ENCODE data around the gene FCGBP. TPM values are rescaled to one million over a fixed set of nuclear protein-coding genes. Genes with fewer than 3 reads are reported as not detected.

FCGBP gene
- total RNA-seq, 1 experiment from 2014 or later: 5.7 TPM

GRCh38 chr19:39927076-39927475 lies 7.4 kb downstream of the FCGBP start (continued):
- TF ChIP-seq CEBPB (IDR thresholded peaks at IDR 0.05; ENCODE audit: low read depth) (no peak), JUND (IDR thresholded peaks at IDR 0.05) (no peak), SP1 (IDR thresholded peaks at IDR 0.05; ENCODE audit: low read depth) (no peak), EGR1 (IDR thresholded peaks at IDR 0.05; ENCODE audit: low read depth) (no peak), ATF3 (IDR thresholded peaks at IDR 0.05) (no peak)

GRCh38 chr19:39926170-39926760 lies 8.2 kb downstream of the FCGBP start:
- ChIA-PET RAD21 (ENCODE audit: low non-redundant PET in 1 of 2, low total read pairs in 2 of 2, uncharacterized antibody in 2 of 2, unreplicated experiment in 2 of 2) (no interaction called here), CTCF (interaction anchor here (1.1 kb wide), 1 partner anchor 32 kb away, joined by 4 read pairs; no protein-coding TSS in a partner anchor), POLR2A (no interaction called here)
- H4K20me1 ChIP-seq (ENCODE audit: insufficient read depth): no peaks in the 10 kb centered on the region
- no peak overlapping the region for H3K4me3 ChIP-seq (replicated peaks in 1 of 2; ENCODE audit: low read depth in 1 of 2, low read length in 2 of 2)
- intact Hi-C loops (cut with micrococcal nuclease): no loop called here
- no peak overlapping the region for H3K9ac ChIP-seq (ENCODE audit: low read length)
- H3K79me2 ChIP-seq (ENCODE audit: insufficient read depth, low read length): no peaks in the 10 kb centered on the region
- H3K4me2 ChIP-seq (ENCODE audit: low read length): no peak overlapping the region
- no peaks in the 10 kb centered on the region for H3K27me3 ChIP-seq (ENCODE audit: insufficient read depth, low read length)
- H3K9me3 ChIP-seq (ENCODE audit: control insufficient read depth in 1 of 2, insufficient read depth in 1 of 2, low read depth in 1 of 2, low read length in 2 of 2): no peaks in the 10 kb centered on the region
- H3K4me1 ChIP-seq (ENCODE audit: control insufficient read depth in 1 of 2, insufficient read depth in 2 of 2, low read length in 2 of 2): no peaks in the 10 kb centered on the region
- TF ChIP-seq ELF1 (IDR thresholded peaks at IDR 0.05; ENCODE audit: borderline replicate concordance, low read depth) (no peak), ZNF274 (IDR thresholded peaks at IDR 0.05; ENCODE audit: low read depth, low read length) (no peak), ATF3 (IDR thresholded peaks at IDR 0.05) (no peak)
- H3K27ac ChIP-seq (ENCODE audit: low read depth, low read length): no peak overlapping the region
- H3K9me2 ChIP-seq (ENCODE audit: insufficient read depth): no peaks in the 10 kb centered on the region
- no peak for ATAC-seq
- no TSS peak for BruUV-seq (replicated peaks)
- no peaks in the 10 kb centered on the region for H3K36me3 ChIP-seq (ENCODE audit: control insufficient read depth in 1 of 2, insufficient read depth in 2 of 2, low read length in 2 of 2)
- DNase-seq (ENCODE audit: low read depth, low spot score): no peak
- no peak overlapping the region for H2AFZ ChIP-seq (ENCODE audit: low read depth, low read length, poor library complexity, severe bottlenecking)

- ATAC-seq (no peak), DNase-seq (ENCODE audit: low read depth, low spot score) (no peak)
- Histone ChIP-seq H3K9me3 (ENCODE audit: control insufficient read depth in 1 of 2, insufficient read depth in 1 of 2, low read depth in 1 of 2, low read length in 2 of 2) (no peaks in the 10 kb centered on the region), H2AFZ (ENCODE audit: low read depth, low read length, poor library complexity, severe bottlenecking) (no peak overlapping the region), H3K4me2 (ENCODE audit: low read length) (no peak overlapping the region), H3K27ac (ENCODE audit: low read depth, low read length) (no peak overlapping the region), H3K27me3 (ENCODE audit: insufficient read depth, low read length) (no peaks in the 10 kb centered on the region), H3K4me3 (replicated peaks in 1 of 2; ENCODE audit: low read depth in 1 of 2, low read length in 2 of 2) (no peak overlapping the region), H3K9ac (ENCODE audit: low read length) (no peak overlapping the region), H3K79me2 (ENCODE audit: insufficient read depth, low read length) (no peaks in the 10 kb centered on the region), H4K20me1 (ENCODE audit: insufficient read depth) (no peaks in the 10 kb centered on the region), H3K4me1 (ENCODE audit: control insufficient read depth in 1 of 2, insufficient read depth in 2 of 2, low read length in 2 of 2) (no peaks in the 10 kb centered on the region), H3K36me3 (ENCODE audit: control insufficient read depth in 1 of 2, insufficient read depth in 2 of 2, low read length in 2 of 2) (no peaks in the 10 kb centered on the region), H3K9me2 (ENCODE audit: insufficient read depth) (no peaks in the 10 kb centered on the region)
- intact Hi-C loops (cut with micrococcal nuclease): no loop called here
- ChIA-PET POLR2A (no interaction called here), CTCF (no interaction called here), RAD21 (ENCODE audit: low non-redundant PET in 1 of 2, low total read pairs in 2 of 2, uncharacterized antibody in 2 of 2, unreplicated experiment in 2 of 2) (no interaction called here)
- BruUV-seq (replicated peaks): no TSS peak
- TF ChIP-seq RAD21 (IDR thresholded peaks at IDR 0.05; ENCODE audit: low read depth): no peak
- no peak for TF ChIP-seq ELF1 (IDR thresholded peaks at IDR 0.05; ENCODE audit: borderline replicate concordance, low read depth)
- TF ChIP-seq SRF (IDR thresholded peaks at IDR 0.05; ENCODE audit: low read depth): no peak
- TF ChIP-seq, protein P1, sequence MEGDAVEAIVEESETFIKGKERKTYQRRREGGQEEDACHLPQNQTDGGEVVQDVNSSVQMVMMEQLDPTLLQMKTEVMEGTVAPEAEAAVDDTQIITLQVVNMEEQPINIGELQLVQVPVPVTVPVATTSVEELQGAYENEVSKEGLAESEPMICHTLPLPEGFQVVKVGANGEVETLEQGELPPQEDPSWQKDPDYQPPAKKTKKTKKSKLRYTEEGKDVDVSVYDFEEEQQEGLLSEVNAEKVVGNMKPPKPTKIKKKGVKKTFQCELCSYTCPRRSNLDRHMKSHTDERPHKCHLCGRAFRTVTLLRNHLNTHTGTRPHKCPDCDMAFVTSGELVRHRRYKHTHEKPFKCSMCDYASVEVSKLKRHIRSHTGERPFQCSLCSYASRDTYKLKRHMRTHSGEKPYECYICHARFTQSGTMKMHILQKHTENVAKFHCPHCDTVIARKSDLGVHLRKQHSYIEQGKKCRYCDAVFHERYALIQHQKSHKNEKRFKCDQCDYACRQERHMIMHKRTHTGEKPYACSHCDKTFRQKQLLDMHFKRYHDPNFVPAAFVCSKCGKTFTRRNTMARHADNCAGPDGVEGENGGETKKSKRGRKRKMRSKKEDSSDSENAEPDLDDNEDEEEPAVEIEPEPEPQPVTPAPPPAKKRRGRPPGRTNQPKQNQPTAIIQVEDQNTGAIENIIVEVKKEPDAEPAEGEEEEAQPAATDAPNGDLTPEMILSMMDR (IDR thresholded peaks at IDR 0.05 in 2 of 3, conservative IDR thresholded peaks at IDR 0.05 in 1 of 3; ENCODE audit: borderline replicate concordance in 1 of 3, insufficient read depth in 1 of 3, low read depth in 2 of 3, low read length in 2 of 3): no peak
- no peak for TF ChIP-seq TCF7L2 (IDR thresholded peaks at IDR 0.05; ENCODE audit: borderline replicate concordance, extremely low read depth, insufficient read depth, insufficient read length)
- no peak for TF ChIP-seq POLR2AphosphoS5 (IDR thresholded peaks at IDR 0.05; ENCODE audit: low read depth, low read length)
- no peak for TF ChIP-seq POLR2A (IDR thresholded peaks at IDR 0.05; ENCODE audit: borderline replicate concordance, extremely low read depth, insufficient read depth, insufficient read length)
- TF ChIP-seq ATF3 (IDR thresholded peaks at IDR 0.05): no peak
Observed at GRCh38 chr19:39924952-39925351, 9.5 kb downstream of the FCGBP start.

All from HCT116 (cell line).